ENCODE results near the gene DPF3.

- TF ChIP-seq CTCF (IDR thresholded peaks at IDR 0.05) = no peak
- TF ChIP-seq POLR2A (IDR thresholded peaks at IDR 0.05) = no peak
Measured at GRCh38 chr14:72715850-72716228, 178.1 kb downstream of the DPF3 start.

Measured in adrenal gland (tissue), 5 donors.